ENCODE results near the gene PPP1R3G.

PPP1R3G gene

DNA sequence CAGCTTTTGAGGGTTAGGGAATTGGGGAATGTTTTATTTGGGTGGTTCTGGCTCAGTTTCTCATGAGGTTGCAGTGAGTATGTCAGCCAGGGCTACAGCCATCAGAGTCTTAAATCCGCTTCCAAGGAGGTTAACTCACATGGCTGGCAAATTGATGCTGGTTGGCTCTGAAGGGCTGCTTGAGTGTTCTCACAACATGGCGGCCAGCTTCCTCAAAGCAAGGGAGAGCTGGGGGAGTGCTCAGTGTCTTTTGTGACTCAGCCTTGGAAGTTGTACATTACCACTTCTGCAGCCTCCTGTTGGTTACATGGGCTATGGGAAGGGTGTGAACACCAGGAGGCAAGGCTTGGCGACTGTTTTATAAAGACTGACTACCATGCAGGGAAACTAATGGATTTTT is 17.8 kb upstream of the PPP1R3G start:
- TF ChIP-seq, protein P1, sequence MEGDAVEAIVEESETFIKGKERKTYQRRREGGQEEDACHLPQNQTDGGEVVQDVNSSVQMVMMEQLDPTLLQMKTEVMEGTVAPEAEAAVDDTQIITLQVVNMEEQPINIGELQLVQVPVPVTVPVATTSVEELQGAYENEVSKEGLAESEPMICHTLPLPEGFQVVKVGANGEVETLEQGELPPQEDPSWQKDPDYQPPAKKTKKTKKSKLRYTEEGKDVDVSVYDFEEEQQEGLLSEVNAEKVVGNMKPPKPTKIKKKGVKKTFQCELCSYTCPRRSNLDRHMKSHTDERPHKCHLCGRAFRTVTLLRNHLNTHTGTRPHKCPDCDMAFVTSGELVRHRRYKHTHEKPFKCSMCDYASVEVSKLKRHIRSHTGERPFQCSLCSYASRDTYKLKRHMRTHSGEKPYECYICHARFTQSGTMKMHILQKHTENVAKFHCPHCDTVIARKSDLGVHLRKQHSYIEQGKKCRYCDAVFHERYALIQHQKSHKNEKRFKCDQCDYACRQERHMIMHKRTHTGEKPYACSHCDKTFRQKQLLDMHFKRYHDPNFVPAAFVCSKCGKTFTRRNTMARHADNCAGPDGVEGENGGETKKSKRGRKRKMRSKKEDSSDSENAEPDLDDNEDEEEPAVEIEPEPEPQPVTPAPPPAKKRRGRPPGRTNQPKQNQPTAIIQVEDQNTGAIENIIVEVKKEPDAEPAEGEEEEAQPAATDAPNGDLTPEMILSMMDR (IDR thresholded peaks at IDR 0.05; ENCODE audit: low read length): no peak
- no peak for TF ChIP-seq EZH2 (IDR thresholded peaks at IDR 0.05; ENCODE audit: borderline replicate concordance, low read length)
- Histone ChIP-seq H3K9ac (ENCODE audit: low read length) (no peak overlapping the region), H3K27me3 (ENCODE audit: insufficient read depth, low read length) (peaks cover 4% of the 10 kb centered on the region; the same call in 1 of the 2 replicates), H3K4me1 (ENCODE audit: insufficient read depth, low read length, severe bottlenecking) (no peaks in the 10 kb centered on the region), H3K36me3 (ENCODE audit: insufficient read depth, low read length) (no peaks in the 10 kb centered on the region), H2AFZ (ENCODE audit: low read length) (no peak overlapping the region), H3K9me3 (ENCODE audit: low read length) (no peaks in the 10 kb centered on the region), H3K4me2 (ENCODE audit: low read length) (no peak overlapping the region), H3K27ac (ENCODE audit: low read depth, low read length, poor library complexity, severe bottlenecking) (no peak overlapping the region), H3K4me3 (ENCODE audit: low read depth, low read length, poor library complexity, severe bottlenecking) (no peak overlapping the region), H3K79me2 (ENCODE audit: insufficient read depth, low read length) (no peaks in the 10 kb centered on the region), H3K9me2 (ENCODE audit: low read depth, low read length) (no peaks in the 10 kb centered on the region), H3F3A (ENCODE audit: insufficient read depth, low read length) (no peaks in the 10 kb centered on the region), H4K20me1 (ENCODE audit: insufficient read depth, low read length) (no peaks in the 10 kb centered on the region)

DNA sequence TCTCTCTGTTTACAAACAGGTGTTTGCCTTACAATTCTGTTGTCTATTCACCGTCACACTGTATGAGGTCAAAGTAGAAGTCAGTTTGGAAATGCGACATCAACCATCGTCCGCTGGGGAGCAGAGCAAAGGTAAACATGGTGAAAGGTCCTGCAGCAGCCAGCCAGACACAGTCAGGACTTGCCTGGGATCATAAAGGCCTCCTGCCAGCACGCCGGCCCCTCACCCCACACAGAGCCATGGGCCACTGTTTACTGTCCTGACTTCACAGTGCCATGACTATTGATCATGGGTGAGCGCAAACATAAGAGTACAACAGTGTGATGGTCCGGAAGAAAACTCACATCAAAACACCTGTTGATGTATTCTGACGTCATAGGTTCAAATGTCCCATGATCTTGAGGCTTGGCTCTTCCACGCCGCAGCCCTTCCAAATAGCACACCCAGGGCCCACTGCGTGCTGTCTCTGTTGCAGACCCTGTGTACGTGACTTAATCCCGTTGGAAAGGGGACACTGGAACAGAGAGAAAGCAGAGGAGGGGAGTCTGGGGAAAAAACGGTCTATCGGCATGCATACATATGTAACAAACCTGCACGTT is 16.9 kb upstream of the PPP1R3G start:
- Histone ChIP-seq H3K4me1 (ENCODE audit: insufficient read depth, low read length, severe bottlenecking) (no peaks in the 10 kb centered on the region), H3K9me2 (ENCODE audit: low read depth, low read length) (no peaks in the 10 kb centered on the region), H2AFZ (ENCODE audit: low read length) (no peak overlapping the region), H3K9me3 (ENCODE audit: low read length) (no peaks in the 10 kb centered on the region), H3K4me2 (ENCODE audit: low read length) (no peak overlapping the region), H3K36me3 (ENCODE audit: insufficient read depth, low read length) (no peaks in the 10 kb centered on the region), H4K20me1 (ENCODE audit: insufficient read depth, low read length) (no peaks in the 10 kb centered on the region), H3K79me2 (ENCODE audit: insufficient read depth, low read length) (no peaks in the 10 kb centered on the region), H3K27me3 (ENCODE audit: insufficient read depth, low read length) (peaks cover 4% of the 10 kb centered on the region; the same call in 1 of the 2 replicates), H3F3A (ENCODE audit: insufficient read depth, low read length) (no peaks in the 10 kb centered on the region), H3K27ac (ENCODE audit: low read depth, low read length, poor library complexity, severe bottlenecking) (no peak overlapping the region), H3K4me3 (ENCODE audit: low read depth, low read length, poor library complexity, severe bottlenecking) (no peak overlapping the region), H3K9ac (ENCODE audit: low read length) (no peak overlapping the region)
- TF ChIP-seq, protein P1 (IDR thresholded peaks at IDR 0.05; ENCODE audit: low read length): no peak
- no peak for TF ChIP-seq EZH2 (IDR thresholded peaks at IDR 0.05; ENCODE audit: borderline replicate concordance, low read length)

DNA sequence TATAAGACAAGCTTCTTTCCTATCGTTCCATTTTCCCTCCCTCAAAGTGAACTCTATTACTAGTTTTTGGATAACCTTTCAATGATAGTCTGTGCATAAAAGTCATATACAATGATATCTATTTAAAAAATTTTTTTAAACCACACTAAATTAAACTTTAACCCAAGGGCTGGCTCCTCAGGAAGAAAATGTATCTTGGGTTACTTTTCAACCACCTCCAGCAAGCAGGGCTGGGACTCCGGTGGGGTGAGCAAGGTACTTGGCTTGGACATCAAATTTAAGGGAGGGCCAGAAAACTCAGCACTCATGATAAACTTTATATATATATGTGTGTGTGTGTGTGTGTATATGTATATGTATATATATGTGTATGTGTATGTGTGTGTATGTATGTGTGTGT is 13.9 kb upstream of the PPP1R3G start:
- no peaks in the 10 kb centered on the region for H3F3A ChIP-seq (ENCODE audit: insufficient read depth, low read length)
- no peak overlapping the region for H3K4me3 ChIP-seq (ENCODE audit: low read depth, low read length, poor library complexity, severe bottlenecking)
- no peak overlapping the region for H3K4me2 ChIP-seq (ENCODE audit: low read length)
- no peaks in the 10 kb centered on the region for H3K9me2 ChIP-seq (ENCODE audit: low read depth, low read length)
- no peak overlapping the region for H2AFZ ChIP-seq (ENCODE audit: low read length)
- no peaks in the 10 kb centered on the region for H3K79me2 ChIP-seq (ENCODE audit: insufficient read depth, low read length)
- H3K9ac ChIP-seq (ENCODE audit: low read length): no peak overlapping the region
- no peaks in the 10 kb centered on the region for H4K20me1 ChIP-seq (ENCODE audit: insufficient read depth, low read length)
- no peaks in the 10 kb centered on the region for H3K9me3 ChIP-seq (ENCODE audit: low read length)
- TF ChIP-seq, protein P1 (IDR thresholded peaks at IDR 0.05; ENCODE audit: low read length): no peak
- TF ChIP-seq EZH2 (IDR thresholded peaks at IDR 0.05; ENCODE audit: borderline replicate concordance, low read length): no peak
- H3K4me1 ChIP-seq (ENCODE audit: insufficient read depth, low read length, severe bottlenecking): no peaks in the 10 kb centered on the region
- peaks cover 4% of the 10 kb centered on the region; the same call in 1 of the 2 replicates for H3K27me3 ChIP-seq (ENCODE audit: insufficient read depth, low read length)
- no peaks in the 10 kb centered on the region for H3K36me3 ChIP-seq (ENCODE audit: insufficient read depth, low read length)
- H3K27ac ChIP-seq (ENCODE audit: low read depth, low read length, poor library complexity, severe bottlenecking): no peak overlapping the region

Data from OCI-LY1 (cell line).